Medulla oblongata (tissue), 1 donor: ENCODE measurements around the gene ECE1.
A peak's percentile ranks its signal among the peaks of the same experiment; 100 is the strongest.
"Not testable (repeated sequence)": the region's sequence is repeated elsewhere in the genome, so short reads cannot be mapped to it uniquely, and the experiment has no call there.

ENCODE experiments used
- DNase-seq: peaks from one replicate; pipeline ENCODE4 v3.0.0-alpha.2; 2015; ENCODE audit errors: extremely low spot score

ECE1 gene

DNA sequence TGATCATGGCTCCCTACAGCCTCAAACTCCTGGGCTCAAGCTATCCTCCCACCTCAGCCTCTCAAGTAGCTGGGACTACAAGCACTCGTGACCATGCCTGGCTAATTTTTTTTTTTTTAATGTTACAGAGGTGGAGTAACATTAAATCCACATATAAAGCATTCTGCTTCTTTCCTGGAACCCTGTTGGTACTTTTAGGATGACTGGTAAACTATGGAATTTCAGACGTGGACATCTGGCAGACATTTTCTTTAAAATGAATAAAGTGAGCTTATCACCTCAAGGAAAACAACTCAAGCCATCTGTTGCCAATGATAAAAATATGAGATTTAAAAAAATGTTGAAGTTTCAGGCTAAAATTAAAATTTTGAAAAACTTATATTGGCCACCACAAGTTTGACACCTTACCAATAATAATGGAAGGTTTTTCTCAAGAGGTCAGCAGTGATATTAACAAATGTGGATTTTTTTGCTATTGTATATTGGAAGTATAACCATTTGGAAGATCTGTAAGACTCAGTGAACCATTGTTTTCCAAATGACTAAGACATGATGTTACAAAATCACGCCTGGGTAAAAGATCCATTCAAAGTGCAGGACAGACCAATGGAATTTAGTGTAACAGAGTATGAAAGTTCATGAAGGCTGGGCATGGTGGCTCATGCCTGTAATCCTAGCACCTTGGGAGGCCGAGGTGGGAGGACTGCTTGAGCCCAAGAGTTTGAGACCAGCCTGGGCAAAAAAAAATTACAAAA lies 60.8 kb downstream of the ECE1 start:
- DNase-seq = no peak

DNA sequence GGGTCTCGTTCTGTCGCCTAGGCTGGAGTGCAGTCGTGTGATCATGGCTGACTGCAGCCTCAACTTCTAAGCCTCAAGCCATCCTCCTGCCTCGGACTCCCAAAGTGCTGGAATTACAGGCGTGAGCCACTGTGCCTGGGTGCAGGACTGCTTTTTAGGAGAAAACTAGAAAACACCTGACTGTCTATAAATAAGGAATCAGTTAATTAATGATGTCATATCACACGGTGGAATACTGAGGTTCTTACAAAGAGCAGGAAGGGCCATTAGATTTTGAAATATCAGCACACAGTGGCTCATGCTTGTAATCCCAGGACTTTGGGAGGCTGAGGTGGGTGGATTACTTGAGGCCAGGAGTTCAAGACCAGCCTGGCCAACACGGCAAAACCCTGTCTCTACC lies 62.0 kb downstream of the ECE1 start:
- not testable (repeated sequence) for DNase-seq

DNA sequence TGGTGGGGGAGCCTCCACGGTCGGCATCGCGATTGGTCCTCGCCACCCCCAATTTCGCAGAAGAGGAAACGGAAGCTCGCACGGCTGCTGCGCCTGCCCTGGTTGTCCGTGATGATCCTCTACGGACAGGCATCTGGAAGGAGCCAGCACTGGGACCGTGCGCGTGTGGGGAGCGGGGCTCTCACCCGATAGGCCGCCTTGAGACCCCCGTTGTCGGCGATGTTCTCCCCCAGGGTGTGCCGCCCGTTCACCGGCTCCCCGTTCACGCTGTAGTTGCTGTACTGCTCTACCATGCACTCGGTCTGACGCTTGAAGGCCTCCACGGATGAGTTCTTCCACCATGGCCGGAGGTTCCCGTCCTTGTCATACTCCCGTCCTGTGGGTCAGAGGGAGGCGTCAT lies 65.2 kb downstream of the ECE1 start:
- DNase-seq = no peak

- peak; percentile 64 for DNase-seq
Measured at GRCh38 chr1:21220815-21221214, 69.4 kb downstream of the ECE1 start.

DNA sequence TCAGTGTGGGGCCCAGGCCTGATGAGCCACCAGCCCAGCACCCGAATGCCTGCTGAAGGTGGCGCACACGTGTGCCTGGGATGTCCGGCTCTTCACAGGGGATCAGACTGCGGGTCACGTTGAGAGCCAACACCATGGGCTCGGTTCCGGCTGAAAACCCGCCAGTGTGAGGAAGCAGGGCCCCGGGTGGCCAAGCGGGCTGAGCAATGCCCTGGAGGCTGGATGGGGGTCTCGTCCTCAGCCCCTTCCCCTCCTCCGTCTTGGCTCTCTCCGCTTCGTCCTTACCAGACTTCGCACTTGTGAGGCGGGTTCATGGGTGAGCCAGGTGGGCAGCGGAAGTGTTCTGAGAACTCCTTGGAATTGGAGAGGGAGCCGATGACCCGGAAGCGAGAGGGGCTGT lies 70.6 kb downstream of the ECE1 start:
- DNase-seq = no peak

DNA sequence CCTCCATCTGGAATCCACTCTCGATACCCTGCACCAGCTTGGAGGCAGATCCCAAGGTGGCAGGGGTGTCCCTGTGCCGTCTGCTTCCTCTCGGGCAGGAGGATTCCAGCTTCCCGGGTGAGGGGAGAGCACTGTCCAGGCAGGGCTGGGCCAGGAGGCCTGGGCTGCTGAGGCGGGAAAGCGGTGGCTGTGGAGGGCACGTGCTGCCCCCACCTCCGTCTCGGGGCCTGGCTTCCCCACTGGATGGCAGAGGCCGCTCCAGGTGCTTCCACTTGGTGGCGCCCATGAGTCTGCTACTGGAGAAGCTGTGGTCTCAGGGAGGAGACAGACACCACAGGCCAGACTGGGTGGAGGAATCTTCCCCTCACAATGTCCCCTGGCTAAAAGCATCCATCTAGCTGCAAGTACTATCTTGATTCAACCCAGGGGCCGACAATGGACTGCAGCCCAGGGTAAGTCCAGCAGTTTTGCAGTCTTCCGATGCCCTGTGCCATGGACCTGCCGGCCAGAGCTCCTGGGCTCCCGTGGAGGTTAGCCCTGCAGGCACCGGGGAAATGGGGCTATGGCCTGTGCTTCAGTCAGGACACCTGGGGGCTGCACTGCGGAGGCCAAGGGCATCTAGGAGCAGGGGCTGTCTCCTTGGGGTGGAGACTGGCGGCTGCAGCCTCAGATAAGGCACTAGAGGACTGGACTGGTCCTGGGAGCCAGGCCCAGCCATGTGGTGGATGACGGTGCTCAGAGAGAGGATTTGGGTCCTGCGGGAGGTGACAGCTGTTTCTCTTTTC lies 72.3 kb downstream of the ECE1 start:
- DNase-seq = no peak

GRCh38 chr1:21216835-21217811 lies 73.1 kb downstream of the ECE1 start:
- DNase-seq = peak; percentile 31

GRCh38 chr1:21212126-21212525 lies 78.1 kb downstream of the ECE1 start:
- no peak for DNase-seq

DNA sequence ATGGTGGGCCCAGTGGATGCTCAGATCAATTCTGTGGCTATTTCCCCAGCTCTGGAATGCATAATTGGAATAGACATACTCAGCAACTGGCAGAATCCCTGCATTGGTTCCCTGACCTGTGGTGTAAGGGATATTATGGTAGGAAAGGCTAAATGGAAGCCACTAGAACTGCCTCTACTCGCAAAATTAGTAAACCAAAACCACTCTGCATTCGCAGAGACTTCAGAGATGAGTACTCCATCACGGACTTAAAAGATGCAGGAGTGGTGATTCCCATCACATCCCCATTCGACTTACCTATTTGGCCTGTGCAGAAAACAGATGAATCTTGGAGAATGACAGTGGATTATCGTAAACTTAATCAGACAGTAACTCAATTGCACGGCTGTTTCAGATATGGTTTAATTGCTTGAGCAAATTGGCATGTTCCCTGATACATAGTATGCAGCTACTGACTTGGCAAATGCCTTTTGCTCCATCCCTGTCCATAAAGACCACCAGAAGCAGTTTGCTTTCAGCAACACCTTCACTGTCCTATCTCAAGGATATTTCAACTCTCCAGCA lies 82.0 kb downstream of the ECE1 start:
- DNase-seq = not testable (repeated sequence)

- DNase-seq = no peak
Measured at GRCh38 chr1:21206117-21206516, 84.1 kb downstream of the ECE1 start.

GRCh38 chr1:21205416-21205815 lies 84.8 kb downstream of the ECE1 start:
- no peak for DNase-seq

GRCh38 chr1:21201650-21202049 lies 88.6 kb downstream of the ECE1 start:
- no peak for DNase-seq

DNA sequence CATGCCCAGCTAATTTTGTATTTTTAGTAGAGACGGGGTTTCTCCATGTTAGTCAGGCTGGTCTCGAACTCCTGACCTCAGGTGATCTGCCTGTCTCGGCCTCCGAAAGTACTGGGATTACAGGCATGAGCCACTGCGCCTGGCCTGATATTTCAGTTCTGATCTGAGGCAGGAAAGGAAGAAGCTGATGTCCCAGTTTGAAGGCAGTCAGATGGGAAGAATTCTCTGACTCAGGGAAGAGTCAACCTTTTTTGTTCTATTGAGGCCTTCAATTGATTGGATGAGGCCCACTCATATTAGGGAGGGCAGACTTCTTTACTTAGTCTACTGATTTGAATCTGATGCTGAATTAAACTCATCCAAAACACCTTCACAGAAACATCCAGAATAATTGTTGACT lies 89.0 kb downstream of the ECE1 start:
- DNase-seq = not testable (repeated sequence)

DNA sequence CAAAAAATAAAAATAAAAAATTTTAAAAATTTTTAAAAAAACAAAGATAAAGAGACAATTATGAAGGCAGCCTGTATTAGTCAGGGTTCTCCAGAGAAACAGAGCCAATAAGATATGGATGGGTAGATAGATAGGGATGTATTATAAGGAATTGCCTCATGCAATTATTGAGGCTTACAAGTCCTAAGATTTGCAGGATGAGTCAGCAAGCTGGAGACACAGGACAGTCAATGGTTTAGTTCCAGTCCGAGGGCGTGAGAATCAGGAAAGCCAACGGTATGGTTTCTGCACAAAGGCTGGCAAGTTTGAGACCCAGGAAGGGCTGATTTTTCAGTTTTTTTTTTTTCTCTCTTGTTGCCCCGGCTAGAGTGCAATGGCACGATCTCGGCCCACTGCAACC lies 89.5 kb downstream of the ECE1 start:
- DNase-seq = no peak

- DNase-seq = no peak
Measured at GRCh38 chr1:21198929-21199328, 91.3 kb downstream of the ECE1 start.

- no peak for DNase-seq
Measured at GRCh38 chr1:21192871-21193270, 97.4 kb downstream of the ECE1 start.

DNA sequence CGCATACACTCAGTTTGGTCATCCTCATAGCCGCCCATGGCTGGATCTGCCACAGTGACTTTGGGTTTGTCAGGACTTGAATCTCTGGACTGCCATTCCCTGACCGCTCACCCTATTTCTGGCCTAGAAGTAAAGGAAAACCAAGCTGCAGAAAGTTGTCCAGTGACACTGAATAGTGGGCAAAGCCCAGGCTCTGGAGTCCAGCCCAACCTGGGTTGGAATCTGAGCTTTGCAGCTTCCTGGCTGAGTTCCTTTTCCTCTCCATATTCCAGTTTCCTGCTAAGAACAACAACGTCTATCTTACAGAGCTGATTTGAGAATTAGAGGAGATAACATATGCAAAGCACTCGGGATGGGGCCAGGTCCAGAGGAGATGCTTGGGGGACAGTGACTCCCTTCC lies 98.0 kb downstream of the ECE1 start:
- no peak for DNase-seq

DNA sequence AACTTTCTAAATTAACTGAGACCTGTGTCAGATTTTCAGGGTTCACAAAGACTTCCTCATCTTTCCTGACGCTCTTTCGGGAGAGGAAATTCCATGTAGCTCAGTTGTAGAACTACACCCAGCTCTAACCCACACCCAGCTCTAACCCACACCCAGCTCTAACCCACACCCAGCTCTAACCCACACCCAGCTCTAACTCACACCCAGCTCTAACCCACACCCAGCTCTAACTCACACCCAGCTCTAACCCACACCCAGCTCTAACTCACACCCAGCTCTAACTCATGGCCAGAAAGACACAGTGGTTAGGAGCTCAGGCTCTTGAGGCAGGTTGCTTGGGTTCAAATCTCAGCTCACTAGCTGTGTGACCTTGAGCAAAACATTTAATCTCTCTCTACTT lies 99.5 kb downstream of the ECE1 start:
- not testable (repeated sequence) for DNase-seq

- DNase-seq = no peak
Measured at GRCh38 chr1:21189906-21190500, 100.3 kb downstream of the ECE1 start.

- DNase-seq = no peak
Measured at GRCh38 chr1:21189421-21189820, 100.8 kb downstream of the ECE1 start.

DNA sequence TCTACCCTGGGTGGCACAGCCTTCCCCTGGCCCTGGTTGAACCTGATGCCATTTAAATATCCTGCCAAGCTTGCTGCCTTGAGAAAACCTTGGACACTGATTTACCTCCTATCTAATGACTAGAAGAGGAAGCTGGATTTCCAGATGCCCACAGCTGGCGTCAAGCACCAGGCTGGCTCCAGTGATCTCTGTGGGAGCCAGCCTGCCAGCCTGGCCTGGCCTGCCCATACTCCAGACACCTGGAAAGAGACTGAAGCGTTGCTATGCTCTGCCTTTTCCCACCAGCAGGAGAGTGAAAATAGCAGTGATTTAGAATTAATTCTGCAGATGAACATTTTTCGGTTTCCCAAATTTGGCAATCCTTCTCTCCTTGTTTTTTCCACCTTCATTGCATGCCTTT lies 102.0 kb downstream of the ECE1 start:
- DNase-seq = no peak
